Sigmoid colon (tissue), 7 donors: ENCODE results near the gene RBM4B. TPM values are rescaled to one million over a fixed set of nuclear protein-coding genes. Genes with fewer than 3 reads are reported as not detected.

Experiments
- DNase-seq: peaks from one replicate; pipeline ENCODE4 v3.0.0-alpha.2; 2019
- H3K27ac ChIP-seq, 4 donors: fragments of 200-600 bp; sonication (generic); one replicate each; pipeline ENCODE4 v1.5.1; 2016 to 2019; ENCODE audit warnings: mild to moderate bottlenecking in 1 of 4
- H3K27me3 ChIP-seq, 3 donors: fragments of 200-600 bp; sonication (generic); one replicate each; pipeline ENCODE4 v1.5.1; 2019; ENCODE audit warnings: mild to moderate bottlenecking in 1 of 3
- H3K36me3 ChIP-seq, 4 donors: fragments of 200-600 bp; sonication (generic); one replicate each; pipeline ENCODE4 v1.5.1; 2016 to 2019
- H3K4me1 ChIP-seq, 4 donors: fragments of 200-600 bp; sonication (generic); one replicate each; pipeline ENCODE4 v1.5.1; 2017 to 2019
- H3K4me3 ChIP-seq, 4 donors: fragments of 200-600 bp; sonication (generic); one replicate each; pipeline ENCODE4 v1.5.1; 2017 to 2019; ENCODE audit warnings: mild to moderate bottlenecking in 2 of 4, moderate library complexity in 1 of 4
- H3K9me3 ChIP-seq, 4 donors: fragments of 200-600 bp in 3 of 4; sonication (generic) in 3 of 4; one replicate each; pipeline versions ENCODE4 v1.5.1 to v1.6.1; 2013 to 2019
- CTCF ChIP-seq, 4 experiments: fragments of 450-650 bp in 3 of 4; fragments of 200-600 bp in 1 of 4; IDR thresholded peaks; one replicate each; pipeline ENCODE4 v1.5.1; 2016 to 2019; ENCODE audit warnings: antibody characterized with exemption in 4 of 4, mild to moderate bottlenecking in 3 of 4, moderate library complexity in 2 of 4
- EP300 ChIP-seq, 4 donors: sonication (generic); formaldehyde crosslinking; IDR thresholded peaks; one replicate each; pipeline ENCODE4 v1.6.1; 2017; ENCODE audit warnings: antibody characterized with exemption in 4 of 4
- POLR2A ChIP-seq, 2 donors: fragments of 450-650 bp; IDR thresholded peaks; one replicate each; pipeline ENCODE4 v1.6.1; 2016; ENCODE audit warnings: antibody characterized with exemption in 2 of 2, mild to moderate bottlenecking in 2 of 2, moderate library complexity in 2 of 2
- POLR2AphosphoS5 ChIP-seq, 4 donors: sonication (generic); formaldehyde crosslinking; IDR thresholded peaks; one replicate each; pipeline ENCODE4 v1.6.1; 2017; ENCODE audit warnings: antibody characterized with exemption in 4 of 4
- WGBS, 2 donors: extraction: QIAGEN DNeasy Blood & Tissue Kit; methylation state at CpG; one replicate each; pipeline ENCODE4 v1.1.7; 2013; 5-methylcytosine and 5-hydroxymethylcytosine counted together
- intact Hi-C: fragments of 100-400 bp; cut with DNase I; formaldehyde crosslinking; loops from one replicate; pipeline ENCODE4 v1.15.1; 2023
- polyA plus RNA-seq, 3 donors: library from polyadenylated mRNA; stranded (reverse); fragments of 200-250 nt; gene quantifications; one replicate each; pipeline ENCODE4 v1.2.3, GENCODE V29; 2013
- total RNA-seq, 4 donors: library from RNA; depleted of rRNA; stranded (reverse); fragments of >200 nt; gene quantifications; one replicate each; pipeline ENCODE4 v1.1.0, GENCODE V29; 2016
- donor health status: healthy with polysubstance abuse.
- donor health status: Bipolar disorder and iron deficiency.
- donor health status: healthy.

The RBM4B gene
- total and polyA plus RNA-seq, 7 donors = 6.6 to 30.7 (median 14.0) TPM

DNA sequence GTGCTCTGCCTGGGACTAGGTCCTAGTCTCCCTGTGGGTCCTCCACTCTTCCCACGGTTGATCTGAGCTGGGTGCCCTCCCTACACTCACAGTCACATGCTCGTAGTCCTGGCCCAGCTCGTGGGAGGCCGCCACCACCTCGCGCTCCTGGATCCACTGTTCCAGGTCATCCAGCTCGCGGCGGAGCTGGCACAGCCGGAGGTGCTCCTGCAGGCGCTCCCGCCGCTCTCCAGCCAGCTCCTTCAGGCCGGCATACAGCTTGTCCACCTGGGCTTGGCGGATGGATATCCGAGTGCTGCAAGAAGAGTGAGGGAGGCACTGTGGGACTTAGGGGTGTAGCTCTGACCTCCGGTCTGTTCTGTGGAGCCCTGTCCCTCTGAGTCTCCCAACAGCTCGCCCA, 14.8 kb upstream of the RBM4B start:
- H3K4me3 ChIP-seq = no peak overlapping the region
- no peak overlapping the region for H3K27ac ChIP-seq
- H3K9me3 ChIP-seq = no peaks in the 10 kb centered on the region
- 91 to 94% methylated on average over 18 of the region's 18 CpGs for WGBS, 2 donors
- intact Hi-C loops = no loop called here
- no peaks in the 10 kb centered on the region for H3K27me3 ChIP-seq
- TF ChIP-seq POLR2A (IDR thresholded peaks at IDR 0.05) (no peak), CTCF (IDR thresholded peaks at IDR 0.05) (no peak), POLR2AphosphoS5 (IDR thresholded peaks at IDR 0.05) (no peak), EP300 (IDR thresholded peaks at IDR 0.05) (no peak)
- H3K4me1 ChIP-seq = no peaks in the 10 kb centered on the region
- no peaks in the 10 kb centered on the region for H3K36me3 ChIP-seq
- no peak for DNase-seq

GRCh38 chr11:66691311-66691980, 13.8 kb upstream of the RBM4B start:
- no peak overlapping the region for H3K4me3 ChIP-seq
- H3K4me1 ChIP-seq = no peaks in the 10 kb centered on the region
- DNase-seq = no peak
- intact Hi-C loops = no loop called here
- TF ChIP-seq POLR2AphosphoS5 (IDR thresholded peaks at IDR 0.05) = no peak
- H3K36me3 ChIP-seq = no peaks in the 10 kb centered on the region
- H3K27ac ChIP-seq = no peak overlapping the region
- H3K27me3 ChIP-seq = no peaks in the 10 kb centered on the region
- no peaks in the 10 kb centered on the region for H3K9me3 ChIP-seq
- WGBS, 2 donors = 95% methylated on average over 38 of the region's 38 CpGs

DNA sequence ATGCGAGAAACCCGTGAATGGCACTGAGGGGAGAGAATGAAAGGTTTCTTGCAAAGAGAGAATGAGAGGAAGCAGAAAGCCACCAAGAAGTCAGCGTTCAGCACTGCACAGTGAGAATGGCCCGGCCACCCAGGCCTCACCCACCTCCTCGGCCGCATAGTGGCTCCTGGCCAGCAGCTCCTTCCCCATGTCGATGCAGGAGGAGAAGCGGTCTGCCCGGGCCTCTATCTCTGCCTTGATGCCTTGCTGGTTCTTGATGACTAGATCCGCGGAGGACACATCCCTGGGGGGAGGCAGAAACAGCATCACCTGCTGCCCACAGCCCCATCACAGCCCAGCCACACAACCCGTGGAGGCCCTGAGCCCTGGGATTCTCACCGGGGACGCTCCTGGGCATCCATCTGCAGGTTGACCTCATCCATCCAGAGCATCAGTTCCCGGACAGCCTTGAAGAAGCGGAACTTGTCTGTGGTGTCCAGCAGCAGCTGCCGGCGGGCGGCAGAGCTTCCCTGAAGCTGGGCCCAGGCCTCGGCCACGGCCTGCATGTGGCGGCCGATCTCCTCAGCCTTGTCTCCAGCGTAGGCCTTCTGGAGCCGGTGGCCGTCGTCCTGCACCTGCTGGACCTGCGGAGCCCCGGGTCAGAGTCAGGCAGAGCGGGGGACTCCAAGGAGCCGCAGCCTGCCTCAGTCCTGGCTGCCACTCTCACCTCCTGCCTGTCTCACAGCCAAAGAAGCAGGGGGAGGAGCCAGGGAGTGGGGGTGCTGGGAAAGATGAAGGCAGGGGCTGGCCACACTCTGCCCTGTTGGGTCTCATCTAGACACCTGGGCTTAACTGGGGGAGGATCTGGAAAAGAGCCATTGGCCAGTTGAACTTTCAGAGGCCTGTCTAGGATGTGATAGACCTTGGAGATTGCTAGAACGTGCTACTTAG, 12.2 kb upstream of the RBM4B start:
- no peak for TF ChIP-seq POLR2A (IDR thresholded peaks at IDR 0.05)
- no peak for TF ChIP-seq CTCF (IDR thresholded peaks at IDR 0.05)
- TF ChIP-seq EP300 (IDR thresholded peaks at IDR 0.05) = no peak
- no peak for TF ChIP-seq POLR2AphosphoS5 (IDR thresholded peaks at IDR 0.05)
- DNase-seq = peak; percentile 57
- intact Hi-C loops = no loop called here

DNA sequence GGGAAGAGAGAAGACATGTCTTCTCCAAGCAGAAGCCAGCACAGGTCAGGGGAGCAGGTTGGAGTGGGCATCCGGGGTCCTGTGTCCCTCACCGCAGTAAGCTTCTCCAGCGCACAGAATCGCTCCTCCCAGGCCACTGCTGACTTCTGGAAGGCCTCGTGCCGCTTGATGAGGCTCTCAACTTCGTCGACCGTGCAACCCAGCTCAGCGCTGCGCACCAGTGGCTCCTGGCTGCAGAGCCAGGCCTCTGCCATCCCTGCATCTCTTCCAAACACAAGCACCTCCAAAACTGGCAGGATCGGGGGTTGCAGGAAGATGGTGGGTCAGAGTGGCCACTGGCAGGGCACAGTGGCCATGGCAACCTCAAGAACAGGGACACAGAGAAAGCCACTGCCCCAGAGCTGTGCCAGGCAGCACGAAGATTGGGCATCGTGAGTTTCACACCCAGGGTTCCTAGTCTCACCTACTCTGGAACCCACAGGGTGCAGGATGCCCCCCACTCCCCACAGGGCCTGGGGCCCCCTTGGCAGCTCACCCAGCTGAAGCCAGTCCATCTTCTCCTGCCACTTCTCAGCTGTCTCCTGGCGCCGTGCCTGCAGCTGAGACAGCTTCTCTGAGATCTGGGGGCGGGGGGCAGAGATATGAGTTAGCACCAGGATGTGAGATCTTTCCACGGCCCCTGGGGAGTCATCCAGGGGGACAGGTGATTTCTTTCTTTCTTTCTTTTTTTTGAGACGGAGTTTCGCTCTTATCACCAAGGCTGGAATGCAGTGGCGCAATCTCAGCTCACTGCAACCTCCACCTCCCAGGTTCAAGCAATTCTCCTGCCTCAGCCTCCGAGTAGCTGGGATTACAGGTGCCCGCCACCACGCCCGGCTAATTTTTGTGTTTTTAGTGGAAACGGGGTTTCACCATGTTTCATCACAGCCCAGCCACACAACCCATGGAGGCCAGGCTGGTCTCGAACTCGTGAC, 11.2 kb upstream of the RBM4B start:
- Histone ChIP-seq H3K9me3 (no peaks in the 10 kb centered on the region), H3K36me3 (no peaks in the 10 kb centered on the region), H3K27ac (no peak overlapping the region), H3K4me1 (no peaks in the 10 kb centered on the region), H3K4me3 (no peak overlapping the region), H3K27me3 (no peaks in the 10 kb centered on the region)
- DNase-seq = peak; percentile 39
- 89 to 90% methylated on average over 28 of the region's 28 CpGs for WGBS, 2 donors
- TF ChIP-seq EP300 (IDR thresholded peaks at IDR 0.05) = no peak
- TF ChIP-seq CTCF (IDR thresholded peaks at IDR 0.05) = no peak
- no peak for TF ChIP-seq POLR2AphosphoS5 (IDR thresholded peaks at IDR 0.05)
- TF ChIP-seq POLR2A (IDR thresholded peaks at IDR 0.05) = no peak
- intact Hi-C loops = no loop called here

More for the DNA sequence above, 12.2 kb upstream of the RBM4B start:
- 93 to 94% methylated on average over 32 of the region's 32 CpGs for WGBS, 2 donors
- Histone ChIP-seq H3K27ac (no peak overlapping the region), H3K4me3 (no peak overlapping the region), H3K9me3 (no peaks in the 10 kb centered on the region), H3K27me3 (no peaks in the 10 kb centered on the region), H3K36me3 (no peaks in the 10 kb centered on the region), H3K4me1 (no peaks in the 10 kb centered on the region)
